BLaER1 (cell line): ENCODE results near the gene CIPC.

Source experiments
- H3K27ac ChIP-seq: shearing (Covaris generic); formaldehyde crosslinking; 2 replicates; pipeline ENCODE4 v1.8.1; 2022
- H3K27me3 ChIP-seq: shearing (Covaris generic); formaldehyde crosslinking; 2 replicates; pipeline ENCODE4 v1.8.1; 2022
- H3K36me3 ChIP-seq: shearing (Covaris generic); formaldehyde crosslinking; 2 replicates; pipeline ENCODE4 v1.8.1; 2022
- H3K4me1 ChIP-seq: shearing (Covaris generic); formaldehyde crosslinking; 2 replicates; pipeline ENCODE4 v1.8.1; 2022
- H3K4me2 ChIP-seq: shearing (Covaris generic); formaldehyde crosslinking; 2 replicates; pipeline ENCODE4 v1.8.1; 2022
- H3K4me3 ChIP-seq: shearing (Covaris generic); formaldehyde crosslinking; 2 replicates; pipeline ENCODE4 v1.8.1; 2022
- H3K9ac ChIP-seq: shearing (Covaris generic); formaldehyde crosslinking; 2 replicates; pipeline ENCODE4 v1.8.1; 2022
- H3K9me3 ChIP-seq: shearing (Covaris generic); formaldehyde crosslinking; 2 replicates; pipeline ENCODE4 v1.8.1; 2022
- H4K20me1 ChIP-seq: shearing (Covaris generic); formaldehyde crosslinking; 2 replicates; pipeline ENCODE4 v1.8.1; 2022
- Cebpa-rat ChIP-seq: shearing (Covaris generic); IDR thresholded peaks from 2 replicates; pipeline ENCODE4 v1.8.1; 2022

CIPC gene

GRCh38 chr14:77144412-77145115 lies 46.5 kb downstream of the CIPC start:
- H3K36me3 ChIP-seq: no peaks in the 10 kb centered on the region
- no peak overlapping the region for H3K9ac ChIP-seq
- no peak for TF ChIP-seq Cebpa-rat
- no peak overlapping the region for H3K4me3 ChIP-seq
- H3K9me3 ChIP-seq: no peaks in the 10 kb centered on the region
- peaks cover 22% of the 10 kb centered on the region for H3K4me1 ChIP-seq
- no peak overlapping the region for H3K27ac ChIP-seq
- no peak overlapping the region for H3K4me2 ChIP-seq
- H4K20me1 ChIP-seq: peaks cover 37% of the 10 kb centered on the region
- H3K27me3 ChIP-seq: peaks cover 78% of the 10 kb centered on the region

GRCh38 chr14:77145975-77146740 lies 48.1 kb downstream of the CIPC start:
- no peak overlapping the region for H3K4me2 ChIP-seq
- TF ChIP-seq Cebpa-rat: no peak
- no peak overlapping the region for H3K27ac ChIP-seq
- H3K9ac ChIP-seq: no peak overlapping the region
- peaks cover 9% of the 10 kb centered on the region for H3K4me1 ChIP-seq
- H3K27me3 ChIP-seq: peaks cover 62% of the 10 kb centered on the region
- H4K20me1 ChIP-seq: peaks cover 21% of the 10 kb centered on the region
- H3K36me3 ChIP-seq: no peaks in the 10 kb centered on the region
- no peaks in the 10 kb centered on the region for H3K9me3 ChIP-seq
- no peak overlapping the region for H3K4me3 ChIP-seq

- H3K4me2 ChIP-seq: no peak overlapping the region
- H3K4me1 ChIP-seq: no peaks in the 10 kb centered on the region
- H3K4me3 ChIP-seq: no peak overlapping the region
- no peak for TF ChIP-seq Cebpa-rat
- H3K27me3 ChIP-seq: peaks cover 37% of the 10 kb centered on the region
- no peak overlapping the region for H3K9ac ChIP-seq
- no peaks in the 10 kb centered on the region for H3K36me3 ChIP-seq
- no peaks in the 10 kb centered on the region for H3K9me3 ChIP-seq
- no peak overlapping the region for H3K27ac ChIP-seq
- H4K20me1 ChIP-seq: no peaks in the 10 kb centered on the region; the same call in 1 of the 2 replicates
Observed at GRCh38 chr14:77148510-77149231, 50.6 kb downstream of the CIPC start.

- no peak for TF ChIP-seq Cebpa-rat
- Histone ChIP-seq H3K9me3 (no peaks in the 10 kb centered on the region), H4K20me1 (no peaks in the 10 kb centered on the region), H3K4me2 (no peak overlapping the region), H3K9ac (no peak overlapping the region), H3K36me3 (no peaks in the 10 kb centered on the region), H3K27me3 (peaks cover 12% of the 10 kb centered on the region), H3K4me1 (peaks cover 13% of the 10 kb centered on the region), H3K27ac (no peak overlapping the region), H3K4me3 (no peak overlapping the region)
Observed at GRCh38 chr14:77151245-77151644, 53.2 kb downstream of the CIPC start.

- H3K36me3 ChIP-seq: no peaks in the 10 kb centered on the region
- TF ChIP-seq Cebpa-rat: no peak
- H3K9me3 ChIP-seq: no peaks in the 10 kb centered on the region
- H3K27me3 ChIP-seq: peaks cover 4% of the 10 kb centered on the region; the same call in 1 of the 2 replicates
- no peaks in the 10 kb centered on the region for H4K20me1 ChIP-seq
- H3K4me1 ChIP-seq: peaks cover 13% of the 10 kb centered on the region
- H3K27ac ChIP-seq: no peak overlapping the region
- H3K4me3 ChIP-seq: no peak overlapping the region
- H3K9ac ChIP-seq: no peak overlapping the region
- H3K4me2 ChIP-seq: no peak overlapping the region
Observed at GRCh38 chr14:77151918-77152588, 54.0 kb downstream of the CIPC start.

- Histone ChIP-seq H4K20me1 (no peaks in the 10 kb centered on the region), H3K36me3 (no peaks in the 10 kb centered on the region), H3K4me1 (peaks cover 13% of the 10 kb centered on the region), H3K4me3 (no peak overlapping the region), H3K4me2 (no peak overlapping the region), H3K9me3 (no peaks in the 10 kb centered on the region), H3K27ac (no peak overlapping the region), H3K27me3 (no peaks in the 10 kb centered on the region), H3K9ac (no peak overlapping the region)
- TF ChIP-seq Cebpa-rat: no peak
Observed at GRCh38 chr14:77153802-77154201, 55.7 kb downstream of the CIPC start.

- no peak for TF ChIP-seq Cebpa-rat
- Histone ChIP-seq H3K36me3 (no peaks in the 10 kb centered on the region), H3K27me3 (no peaks in the 10 kb centered on the region), H3K4me3 (no peak overlapping the region), H3K9ac (no peak overlapping the region), H3K4me2 (peak overlapping the region; percentile 39; the same call in 1 of the 2 replicates), H3K4me1 (peaks cover 13% of the 10 kb centered on the region), H3K9me3 (no peaks in the 10 kb centered on the region), H3K27ac (no peak overlapping the region), H4K20me1 (no peaks in the 10 kb centered on the region)
Observed at GRCh38 chr14:77154421-77154820, 56.4 kb downstream of the CIPC start.

GRCh38 chr14:77155083-77155482 lies 57.0 kb downstream of the CIPC start:
- Histone ChIP-seq H3K4me2 (peak overlapping the region; percentile 39; the same call in 1 of the 2 replicates), H3K9me3 (no peaks in the 10 kb centered on the region), H4K20me1 (no peaks in the 10 kb centered on the region), H3K27ac (no peak overlapping the region), H3K36me3 (no peaks in the 10 kb centered on the region), H3K4me3 (no peak overlapping the region), H3K27me3 (no peaks in the 10 kb centered on the region), H3K4me1 (peaks cover 13% of the 10 kb centered on the region), H3K9ac (no peak overlapping the region)
- TF ChIP-seq Cebpa-rat: no peak

GRCh38 chr14:77157740-77158139 lies 59.7 kb downstream of the CIPC start:
- no peak overlapping the region for H3K4me2 ChIP-seq
- no peak overlapping the region for H3K27ac ChIP-seq
- no peak overlapping the region for H3K9ac ChIP-seq
- no peaks in the 10 kb centered on the region for H3K9me3 ChIP-seq
- H3K27me3 ChIP-seq: no peaks in the 10 kb centered on the region
- peaks cover 13% of the 10 kb centered on the region for H3K4me1 ChIP-seq
- no peak overlapping the region for H3K4me3 ChIP-seq
- H4K20me1 ChIP-seq: no peaks in the 10 kb centered on the region
- H3K36me3 ChIP-seq: no peaks in the 10 kb centered on the region
- no peak for TF ChIP-seq Cebpa-rat
